Cardiac muscle cell (in vitro differentiated cells and primary cell): ENCODE data around the gene CHRD. TPM values are rescaled to one million over a fixed set of nuclear protein-coding genes. Genes with fewer than 3 reads are reported as not detected.

Experiments used
- DNase-seq, 2 donors: peaks; one replicate each; pipeline versions ENCODE4 v3.0.0 to v3.0.0-alpha.2; 2010 to 2017; ENCODE audit warnings: low read depth in 1 of 2, low spot score in 1 of 2
- H3K27ac ChIP-seq: fragments of 200-600 bp; sonication (generic); 2 replicates; pipeline ENCODE4 v1.5.1; 2016
- H3K27me3 ChIP-seq: fragments of 200-600 bp; sonication (generic); 2 replicates; pipeline ENCODE4 v1.6.0; 2016; ENCODE audit warnings: control low read depth
- H3K36me3 ChIP-seq: fragments of 200-600 bp; sonication (generic); 2 replicates; pipeline ENCODE4 v1.5.1; 2016; ENCODE audit warnings: control low read depth
- H3K4me1 ChIP-seq: fragments of 200-600 bp; sonication (generic); 2 replicates; pipeline ENCODE4 v1.8.1; 2017; ENCODE audit warnings: low read depth, mild to moderate bottlenecking, mixed run types
- H3K4me3 ChIP-seq: fragments of 200-600 bp; sonication (generic); 2 replicates; pipeline ENCODE4 v1.5.1; 2016; ENCODE audit warnings: mild to moderate bottlenecking
- H3K9me3 ChIP-seq: fragments of 200-600 bp; sonication (generic); 2 replicates; pipeline ENCODE4 v1.5.1; 2017; ENCODE audit warnings: low read depth, mild to moderate bottlenecking, control low read depth
- polyA plus RNA-seq: library from polyadenylated mRNA; unstranded; fragments of >200 nt; fragmentation: Nextera tagmentation; extraction: Ambion mirVana; gene quantifications from 2 replicates; pipeline ENCODE4 v1.2.1, GENCODE V29; 2016
- total RNA-seq: library from RNA; depleted of rRNA; stranded (reverse); fragments of >200 nt; gene quantifications from 2 replicates; pipeline ENCODE4 v1.2.3, GENCODE V29; 2016
- TF ChIP-seq, protein P1 (sequence below): IDR thresholded peaks from 2 replicates; pipeline ENCODE4 v1.5.1; 2012; ENCODE audit warnings: low read depth, mild to moderate bottlenecking, low read length

CHRD gene
- total and polyA plus RNA-seq, 2 experiments from 2014 or later = 10.8 to 33.0 TPM

DNA sequence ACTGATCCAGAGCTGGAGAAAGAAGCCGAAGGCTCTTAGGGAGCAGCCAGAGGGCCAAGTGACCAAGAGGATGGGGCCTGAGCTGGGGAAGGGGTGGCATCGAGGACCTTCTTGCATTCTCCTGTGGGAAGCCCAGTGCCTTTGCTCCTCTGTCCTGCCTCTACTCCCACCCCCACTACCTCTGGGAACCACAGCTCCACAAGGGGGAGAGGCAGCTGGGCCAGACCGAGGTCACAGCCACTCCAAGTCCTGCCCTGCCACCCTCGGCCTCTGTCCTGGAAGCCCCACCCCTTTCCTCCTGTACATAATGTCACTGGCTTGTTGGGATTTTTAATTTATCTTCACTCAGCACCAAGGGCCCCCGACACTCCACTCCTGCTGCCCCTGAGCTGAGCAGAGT is 9.5 kb downstream of the CHRD start:
- H3K4me3 ChIP-seq = no peak overlapping the region
- H3K36me3 ChIP-seq = no peaks in the 10 kb centered on the region
- TF ChIP-seq, protein P1, sequence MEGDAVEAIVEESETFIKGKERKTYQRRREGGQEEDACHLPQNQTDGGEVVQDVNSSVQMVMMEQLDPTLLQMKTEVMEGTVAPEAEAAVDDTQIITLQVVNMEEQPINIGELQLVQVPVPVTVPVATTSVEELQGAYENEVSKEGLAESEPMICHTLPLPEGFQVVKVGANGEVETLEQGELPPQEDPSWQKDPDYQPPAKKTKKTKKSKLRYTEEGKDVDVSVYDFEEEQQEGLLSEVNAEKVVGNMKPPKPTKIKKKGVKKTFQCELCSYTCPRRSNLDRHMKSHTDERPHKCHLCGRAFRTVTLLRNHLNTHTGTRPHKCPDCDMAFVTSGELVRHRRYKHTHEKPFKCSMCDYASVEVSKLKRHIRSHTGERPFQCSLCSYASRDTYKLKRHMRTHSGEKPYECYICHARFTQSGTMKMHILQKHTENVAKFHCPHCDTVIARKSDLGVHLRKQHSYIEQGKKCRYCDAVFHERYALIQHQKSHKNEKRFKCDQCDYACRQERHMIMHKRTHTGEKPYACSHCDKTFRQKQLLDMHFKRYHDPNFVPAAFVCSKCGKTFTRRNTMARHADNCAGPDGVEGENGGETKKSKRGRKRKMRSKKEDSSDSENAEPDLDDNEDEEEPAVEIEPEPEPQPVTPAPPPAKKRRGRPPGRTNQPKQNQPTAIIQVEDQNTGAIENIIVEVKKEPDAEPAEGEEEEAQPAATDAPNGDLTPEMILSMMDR = no peak
- peaks cover 5% of the 10 kb centered on the region for H3K4me1 ChIP-seq
- H3K27ac ChIP-seq = no peak overlapping the region
- H3K9me3 ChIP-seq = no peaks in the 10 kb centered on the region
- no peak for DNase-seq
- H3K27me3 ChIP-seq = no peaks in the 10 kb centered on the region

DNA sequence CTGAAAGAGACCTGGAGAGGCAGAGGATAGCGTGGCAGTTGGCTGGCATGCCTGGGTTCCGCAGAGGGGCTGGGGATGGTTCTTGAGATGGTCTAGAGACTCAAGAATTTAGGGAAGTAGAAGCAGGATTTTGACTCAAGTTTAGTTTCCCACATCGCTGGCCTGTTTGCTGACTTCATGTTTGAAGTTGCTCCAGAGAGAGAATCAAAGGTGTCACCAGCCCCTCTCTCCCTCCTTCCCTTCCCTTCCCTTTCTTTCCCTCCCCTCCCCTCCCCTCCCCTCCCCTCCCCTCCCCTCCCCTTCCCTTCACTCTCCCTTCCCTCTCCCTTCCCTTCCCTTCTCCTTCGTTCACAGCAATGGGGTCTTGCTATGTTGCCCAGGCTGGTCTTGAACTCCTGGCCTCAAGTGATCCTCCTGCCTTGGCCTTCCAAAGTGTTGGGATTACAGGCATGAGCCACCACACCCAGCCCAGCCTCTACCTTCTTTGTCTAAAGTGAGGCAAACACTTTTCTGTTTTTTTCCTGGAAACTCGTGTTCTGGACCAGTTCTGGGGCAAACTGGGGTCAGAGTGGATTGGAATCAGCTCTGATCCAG is 10.2 kb downstream of the CHRD start:
- H3K27me3 ChIP-seq = no peaks in the 10 kb centered on the region
- peaks cover 5% of the 10 kb centered on the region for H3K4me1 ChIP-seq
- TF ChIP-seq, protein P1 = no peak
- no peak for DNase-seq
- no peak overlapping the region for H3K4me3 ChIP-seq
- no peak overlapping the region for H3K27ac ChIP-seq
- H3K9me3 ChIP-seq = no peaks in the 10 kb centered on the region
- no peaks in the 10 kb centered on the region for H3K36me3 ChIP-seq

DNA sequence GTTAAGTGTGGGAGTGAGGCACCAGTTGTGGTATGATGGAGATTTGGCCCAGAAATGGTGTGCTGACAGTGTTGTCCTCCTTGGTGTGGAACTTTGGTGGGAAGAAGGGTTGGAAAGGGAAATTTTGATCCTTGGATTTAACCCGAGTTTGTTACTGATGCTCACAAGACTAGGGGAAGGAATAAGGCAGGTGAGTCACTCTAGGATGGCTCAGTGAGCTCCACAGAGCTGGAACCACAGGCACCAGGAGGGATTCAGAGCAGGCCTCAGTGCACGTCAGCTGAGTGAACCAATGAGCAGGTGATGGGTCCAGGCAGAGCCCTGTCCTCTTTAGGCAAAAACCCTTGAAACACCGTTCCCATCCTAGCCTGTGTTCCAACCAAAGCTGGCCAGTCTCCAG is 11.4 kb downstream of the CHRD start:
- H3K27ac ChIP-seq = no peak overlapping the region
- H3K4me1 ChIP-seq = peaks cover 5% of the 10 kb centered on the region
- H3K4me3 ChIP-seq = no peak overlapping the region
- H3K9me3 ChIP-seq = no peaks in the 10 kb centered on the region
- no peaks in the 10 kb centered on the region for H3K27me3 ChIP-seq
- H3K36me3 ChIP-seq = no peaks in the 10 kb centered on the region
- TF ChIP-seq, protein P1 = no peak
- DNase-seq = no peak

DNA sequence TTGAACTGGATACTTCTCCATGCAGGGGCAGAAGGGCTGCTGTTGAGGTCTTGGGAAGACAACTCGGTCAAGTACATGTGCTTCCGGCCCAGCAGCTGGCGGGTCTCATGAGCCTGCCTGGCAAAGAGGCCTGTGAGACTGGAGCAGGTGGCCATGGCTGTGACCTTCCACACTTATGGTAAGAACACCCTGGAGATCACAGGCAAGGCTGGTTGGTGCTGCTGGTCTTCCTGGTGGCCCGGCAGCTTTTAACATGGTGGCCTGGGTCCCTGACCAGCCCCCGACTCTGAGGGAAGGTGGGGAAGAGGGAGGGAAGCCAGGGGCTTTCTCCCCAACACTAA is 15.4 kb downstream of the CHRD start:
- Histone ChIP-seq H3K4me1 (no peaks in the 10 kb centered on the region), H3K9me3 (no peaks in the 10 kb centered on the region), H3K4me3 (no peak overlapping the region), H3K36me3 (no peaks in the 10 kb centered on the region), H3K27me3 (no peaks in the 10 kb centered on the region), H3K27ac (no peak overlapping the region)
- no peak for DNase-seq
- TF ChIP-seq, protein P1 = no peak

DNA sequence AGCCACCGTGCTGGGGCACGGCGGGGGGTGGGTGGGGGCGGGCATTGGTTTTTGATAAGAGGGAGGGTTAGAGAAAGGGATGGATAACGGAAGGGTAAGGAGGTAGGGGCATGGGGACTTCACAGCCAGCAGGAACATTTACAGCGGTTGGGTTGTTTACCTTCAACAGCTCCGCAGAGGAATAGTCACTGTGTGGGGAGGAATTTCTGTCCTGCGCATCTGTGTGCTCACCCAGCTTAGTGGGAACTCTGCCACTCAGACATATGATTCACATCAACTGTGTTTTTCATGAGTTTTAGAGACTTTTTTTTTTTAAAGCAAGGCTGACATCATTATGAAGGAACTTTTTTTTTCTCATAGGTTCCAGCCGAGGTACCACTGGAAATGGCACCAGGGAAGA is 19.6 kb downstream of the CHRD start:
- TF ChIP-seq, protein P1 = no peak
- no peak overlapping the region for H3K4me3 ChIP-seq
- H3K4me1 ChIP-seq = no peaks in the 10 kb centered on the region
- no peaks in the 10 kb centered on the region for H3K36me3 ChIP-seq
- no peaks in the 10 kb centered on the region for H3K9me3 ChIP-seq
- peak in 1 of 2 donors; percentile 91 for DNase-seq
- H3K27me3 ChIP-seq = no peaks in the 10 kb centered on the region
- H3K27ac ChIP-seq = no peak overlapping the region
